Measurements from ENCODE around the gene MAPK14. TPM values are rescaled to one million over a fixed set of nuclear protein-coding genes. Genes with fewer than 3 reads are reported as not detected.

The MAPK14 gene
- total and polyA plus RNA-seq, 2 of the 4 experiments (the other 2 are of a cell fraction), result 28.4 to 74.4 TPM

GRCh38 chr6:36039112-36039511 is 11.5 kb downstream of the MAPK14 start:
- Histone ChIP-seq H3K14ac (replicated peaks; ENCODE audit: low read depth, low read length) (no peak overlapping the region), H3K9ac (ENCODE audit: low read depth, low read length) (no peak overlapping the region)

More at GRCh38 chr6:36039112-36039511, 11.5 kb downstream of the MAPK14 start:
- ChIA-PET POLR2A (ENCODE audit: unreplicated experiment) (no interaction called here), CTCF (no interaction called here)
- TF ChIP-seq SMC3 (IDR thresholded peaks at IDR 0.05; ENCODE audit: low read depth, low read length), result no peak
- no peak for TF ChIP-seq FOS (IDR thresholded peaks at IDR 0.05; ENCODE audit: low read depth, low read length)
- no peak overlapping the region for H4K8ac ChIP-seq (ENCODE audit: low read depth in 2 of 2, low read length in 2 of 2)
- peaks cover 7% of the 10 kb centered on the region for H3K4me1 ChIP-seq (ENCODE audit: control insufficient read depth, insufficient read depth, low read length)
- no peak overlapping the region for H3K4me2 ChIP-seq (ENCODE audit: low read depth, low read length)
- H2BK20ac ChIP-seq (ENCODE audit: low read depth, low read length), result no peak overlapping the region
- no peak overlapping the region for H4K5ac ChIP-seq (ENCODE audit: low read depth, low read length)
- dilution Hi-C loops (cut with HindIII; ENCODE audit: low sequenced_read_pairs, unreplicated experiment), result no loop called here
- no peaks in the 10 kb centered on the region for H3K9me3 ChIP-seq (ENCODE audit: control insufficient read depth, insufficient read depth, low read length)
- H4K20me1 ChIP-seq (ENCODE audit: insufficient read depth, low read length), result peaks cover 80% of the 10 kb centered on the region
- H4K91ac ChIP-seq (ENCODE audit: insufficient read depth, low read depth, low read length), result no peak overlapping the region
- ATAC-seq (ENCODE audit: low read depth), result no peak
- peaks cover 11% of the 10 kb centered on the region for H3K9me1 ChIP-seq (ENCODE audit: insufficient read depth, low read length)
- H2AK9ac ChIP-seq (replicated peaks; ENCODE audit: low read depth, low read length, poor library complexity), result no peak overlapping the region
- no peak overlapping the region for H2BK15ac ChIP-seq (ENCODE audit: low read depth, low read length)
- no peaks in the 10 kb centered on the region for H3K27me3 ChIP-seq (ENCODE audit: control insufficient read depth, insufficient read depth, low read length)
- in situ Hi-C loops (cut with MboI; ENCODE audit: low sequenced_read_pairs), result no loop called here
- H3K79me1 ChIP-seq (ENCODE audit: low read depth in 1 of 2, low read length in 2 of 2), result peaks cover 22 to 66% of the 10 kb centered on the region in 2 experiments
- no peak overlapping the region for H3K4ac ChIP-seq (ENCODE audit: low read depth, low read length)
- BruUV-seq (replicated peaks), result no TSS peak
- H2BK5ac ChIP-seq (ENCODE audit: low read depth, low read length, poor library complexity, severe bottlenecking), result no peak overlapping the region
- intact Hi-C loops (cut with micrococcal nuclease), result no loop called here
- H3K18ac ChIP-seq (ENCODE audit: low read depth, low read length), result no peak overlapping the region
- no peak overlapping the region for H2BK120ac ChIP-seq (ENCODE audit: low read depth, low read length)
- H3K23ac ChIP-seq (ENCODE audit: low read depth, low read length), result peak overlapping the region; percentile 16; the same call in 1 of the 2 replicates
- no peak overlapping the region for H2AFZ ChIP-seq (replicated peaks; ENCODE audit: low read length, poor library complexity)
- H3K36me3 ChIP-seq (ENCODE audit: control insufficient read depth, insufficient read depth, low read length), result no peaks in the 10 kb centered on the region
- no peak for DNase-seq
- no peak overlapping the region for H3K56ac ChIP-seq (ENCODE audit: extremely low read depth, insufficient read depth, low read length)
- H2AK5ac ChIP-seq (ENCODE audit: low read depth, low read length), result no peak overlapping the region
- H3K4me3 ChIP-seq (ENCODE audit: insufficient read depth, low read depth, low read length), result no peak overlapping the region
- no peak overlapping the region for H3K27ac ChIP-seq (ENCODE audit: insufficient read depth, low read length)
